A549 treated with ZK216348 at 1 μM for 4 hours (cell line): ENCODE measurements around the gene IFT43. TPM values are rescaled to one million over a fixed set of nuclear protein-coding genes. Genes with fewer than 3 reads are reported as not detected.

Experiments used
- total RNA-seq: library from RNA; stranded (reverse); fragments of 200-300 nt; extraction: Qiagen RNA extraction; gene quantifications from 5 replicates; pipeline ENCODE4 v1.2.3, GENCODE V29; 2022; ENCODE audit warnings: low read depth

The IFT43 gene
- total RNA-seq, result 30.4 to 45.9 TPM (median 38.8 TPM) in 5 replicates

GRCh38 chr14:75985618-75986438 lies at the start of gene IFT43:
IFT43 (plus strand) TSS chr14:75985763; CDS start chr14:75985787, 24 bp downstream.

GRCh38 chr14:75981426-75982265 lies 3.9 kb upstream of the IFT43 start, which contains the start of gene TGFB3:
TGFB3 (minus strand) TSS chr14:75981995; CDS start chr14:75980893, 1,102 bp downstream.

Other genes starting within 250 kb of the IFT43 start
- gene TGFB3, start 3.8 kb upstream of the IFT43 start, total RNA-seq, result 0.59 to 1.3 TPM (median 0.80 TPM) in 5 replicates
- 13.5 to 27.7 TPM (median 23.3 TPM) in 5 replicates for gene GPATCH2L, start 166.2 kb downstream of the IFT43 start, total RNA-seq